Measurements from ENCODE around the gene TSPYL6.

DNA sequence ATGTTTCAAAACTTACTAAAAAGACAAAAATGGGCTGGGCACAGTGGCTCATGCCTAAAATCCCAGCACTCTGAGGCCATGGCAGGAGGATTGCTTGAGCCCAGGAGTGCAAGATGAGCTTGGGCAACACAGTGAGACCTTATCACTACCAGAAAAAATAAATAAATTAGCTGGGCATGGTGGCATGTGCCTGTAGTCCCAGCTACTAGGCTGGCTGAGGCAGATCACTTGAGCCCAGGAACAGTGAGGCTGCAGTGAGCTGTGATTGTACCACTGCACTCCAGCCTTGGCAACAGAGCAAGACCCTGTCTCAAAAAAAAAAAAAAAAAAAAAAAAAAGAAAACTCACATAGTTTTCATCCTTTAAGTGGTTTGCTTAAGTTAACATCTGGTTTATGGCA, 6.4 kb downstream of the TSPYL6 start:
- no peak for TF ChIP-seq POLR2AphosphoS5 (IDR thresholded peaks at IDR 0.05; ENCODE audit: borderline replicate concordance, low read depth, low read length)
- no peak for TF ChIP-seq EZH2 (IDR thresholded peaks at IDR 0.05)

Measured in SK-N-MC (cell line).